Neural cell (in vitro differentiated cells): ENCODE measurements around the gene PCDH9.

Experiments used
- TF ChIP-seq, protein P1 (sequence below): fragments of 450-650 bp; IDR thresholded peaks from 2 replicates; pipeline ENCODE4 v1.5.1; 2014; ENCODE audit warnings: antibody characterized with exemption, mild to moderate bottlenecking, moderate library complexity; ENCODE audit not compliant: poor library complexity, severe bottlenecking
- TF ChIP-seq, protein P2 (sequence below): IDR thresholded peaks from 2 replicates; pipeline ENCODE4 v1.6.1; 2012; ENCODE audit warnings: borderline replicate concordance

DNA sequence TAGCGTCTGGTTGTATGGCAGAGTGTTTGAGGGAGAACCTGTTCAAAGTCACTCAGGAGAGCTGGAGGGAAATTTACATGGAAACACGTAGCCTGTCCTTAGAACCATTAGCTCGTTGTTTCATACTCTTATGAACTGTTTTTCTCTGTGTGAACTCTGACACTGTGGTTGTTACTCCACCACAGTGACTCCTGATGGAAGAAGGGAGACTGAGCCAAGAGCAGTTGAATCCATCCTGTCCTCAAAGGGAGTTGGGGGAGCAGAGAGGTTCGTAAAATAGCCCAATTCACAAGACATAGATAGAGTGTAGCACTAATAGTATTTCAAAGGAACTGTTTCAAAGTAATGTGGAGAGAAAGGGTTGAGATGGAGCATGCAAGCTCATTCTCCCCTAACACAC, 964.8 kb downstream of the PCDH9 start:
- TF ChIP-seq, protein P1, sequence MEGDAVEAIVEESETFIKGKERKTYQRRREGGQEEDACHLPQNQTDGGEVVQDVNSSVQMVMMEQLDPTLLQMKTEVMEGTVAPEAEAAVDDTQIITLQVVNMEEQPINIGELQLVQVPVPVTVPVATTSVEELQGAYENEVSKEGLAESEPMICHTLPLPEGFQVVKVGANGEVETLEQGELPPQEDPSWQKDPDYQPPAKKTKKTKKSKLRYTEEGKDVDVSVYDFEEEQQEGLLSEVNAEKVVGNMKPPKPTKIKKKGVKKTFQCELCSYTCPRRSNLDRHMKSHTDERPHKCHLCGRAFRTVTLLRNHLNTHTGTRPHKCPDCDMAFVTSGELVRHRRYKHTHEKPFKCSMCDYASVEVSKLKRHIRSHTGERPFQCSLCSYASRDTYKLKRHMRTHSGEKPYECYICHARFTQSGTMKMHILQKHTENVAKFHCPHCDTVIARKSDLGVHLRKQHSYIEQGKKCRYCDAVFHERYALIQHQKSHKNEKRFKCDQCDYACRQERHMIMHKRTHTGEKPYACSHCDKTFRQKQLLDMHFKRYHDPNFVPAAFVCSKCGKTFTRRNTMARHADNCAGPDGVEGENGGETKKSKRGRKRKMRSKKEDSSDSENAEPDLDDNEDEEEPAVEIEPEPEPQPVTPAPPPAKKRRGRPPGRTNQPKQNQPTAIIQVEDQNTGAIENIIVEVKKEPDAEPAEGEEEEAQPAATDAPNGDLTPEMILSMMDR, result peak; percentile 15
- TF ChIP-seq, protein P2, sequence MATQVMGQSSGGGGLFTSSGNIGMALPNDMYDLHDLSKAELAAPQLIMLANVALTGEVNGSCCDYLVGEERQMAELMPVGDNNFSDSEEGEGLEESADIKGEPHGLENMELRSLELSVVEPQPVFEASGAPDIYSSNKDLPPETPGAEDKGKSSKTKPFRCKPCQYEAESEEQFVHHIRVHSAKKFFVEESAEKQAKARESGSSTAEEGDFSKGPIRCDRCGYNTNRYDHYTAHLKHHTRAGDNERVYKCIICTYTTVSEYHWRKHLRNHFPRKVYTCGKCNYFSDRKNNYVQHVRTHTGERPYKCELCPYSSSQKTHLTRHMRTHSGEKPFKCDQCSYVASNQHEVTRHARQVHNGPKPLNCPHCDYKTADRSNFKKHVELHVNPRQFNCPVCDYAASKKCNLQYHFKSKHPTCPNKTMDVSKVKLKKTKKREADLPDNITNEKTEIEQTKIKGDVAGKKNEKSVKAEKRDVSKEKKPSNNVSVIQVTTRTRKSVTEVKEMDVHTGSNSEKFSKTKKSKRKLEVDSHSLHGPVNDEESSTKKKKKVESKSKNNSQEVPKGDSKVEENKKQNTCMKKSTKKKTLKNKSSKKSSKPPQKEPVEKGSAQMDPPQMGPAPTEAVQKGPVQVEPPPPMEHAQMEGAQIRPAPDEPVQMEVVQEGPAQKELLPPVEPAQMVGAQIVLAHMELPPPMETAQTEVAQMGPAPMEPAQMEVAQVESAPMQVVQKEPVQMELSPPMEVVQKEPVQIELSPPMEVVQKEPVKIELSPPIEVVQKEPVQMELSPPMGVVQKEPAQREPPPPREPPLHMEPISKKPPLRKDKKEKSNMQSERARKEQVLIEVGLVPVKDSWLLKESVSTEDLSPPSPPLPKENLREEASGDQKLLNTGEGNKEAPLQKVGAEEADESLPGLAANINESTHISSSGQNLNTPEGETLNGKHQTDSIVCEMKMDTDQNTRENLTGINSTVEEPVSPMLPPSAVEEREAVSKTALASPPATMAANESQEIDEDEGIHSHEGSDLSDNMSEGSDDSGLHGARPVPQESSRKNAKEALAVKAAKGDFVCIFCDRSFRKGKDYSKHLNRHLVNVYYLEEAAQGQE, result no peak
